H1 (cell line): ENCODE data around the gene SF3B2. TPM values are rescaled to one million over a fixed set of nuclear protein-coding genes. Genes with fewer than 3 reads are reported as not detected.

ENCODE experiments used
- CTCF ChIA-PET: fragments of 300-600 bp; sonication (Branson Sonifier 250); formaldehyde crosslinking; loops from one replicate; lab custom pipeline; 2021; ENCODE audit not compliant: partially characterized antibody; lab: Charles Lee
- POLR2A ChIA-PET: fragments of 300-600 bp; sonication (Branson Sonifier 250); formaldehyde crosslinking; loops from one replicate; lab custom pipeline; 2021; ENCODE audit warnings: inconsistent platforms; ENCODE audit not compliant: partially characterized antibody; lab: Charles Lee
- DNase-seq, 2 experiments: peaks; one replicate each; pipeline versions ENCODE4 v3.0.0 to v3.0.0-alpha.2; 2010 to 2022; ENCODE audit warnings: low spot score in 2 of 2, low read depth in 1 of 2, mixed read lengths in 1 of 2
- FAIRE-seq: peaks from 2 replicates; lab custom pipeline; 2011; peaks lifted over from hg19 to GRCh38; lab: Jason Lieb, UNC
- H2AFZ ChIP-seq: 2 replicates; pipeline ENCODE4 v1.8.1; 2012; ENCODE audit warnings: low read length, inconsistent platforms
- H2AK5ac ChIP-seq: 2 replicates; pipeline ENCODE4 v1.6.1; 2013; ENCODE audit warnings: low read depth, low read length
- H2BK120ac ChIP-seq: replicated peaks from 2 replicates; pipeline ENCODE3; 2013; ENCODE audit warnings: low read depth, low read length, inconsistent platforms
- H2BK12ac ChIP-seq: 2 replicates; pipeline ENCODE4 v1.6.1; 2013; ENCODE audit warnings: low read depth, low read length
- H2BK15ac ChIP-seq: 2 replicates; pipeline ENCODE4 v1.6.1; 2013; ENCODE audit warnings: low read length
- H2BK20ac ChIP-seq: 2 replicates; pipeline ENCODE4 v1.6.1; 2013; ENCODE audit warnings: low read length
- H2BK5ac ChIP-seq: 2 replicates; pipeline ENCODE4 v1.6.1; 2013; ENCODE audit warnings: low read depth, low read length
- H3K14ac ChIP-seq: 2 replicates; pipeline ENCODE4 v1.6.1; 2013; ENCODE audit warnings: inconsistent platforms; ENCODE audit not compliant: insufficient read length
- H3K18ac ChIP-seq: 2 replicates; pipeline ENCODE4 v1.6.1; 2013; ENCODE audit warnings: low read length; ENCODE audit errors: extremely low read depth
- H3K23ac ChIP-seq: 2 replicates; pipeline ENCODE4 v1.6.1; 2013; ENCODE audit warnings: inconsistent platforms; ENCODE audit not compliant: insufficient read length
- H3K23me2 ChIP-seq: 2 replicates; pipeline ENCODE4 v1.6.1; 2013; ENCODE audit warnings: low read depth, low read length
- H3K27ac ChIP-seq: 2 replicates; pipeline ENCODE4 v1.6.1; 2011; ENCODE audit warnings: low read depth, low read length, inconsistent platforms
- H3K27me3 ChIP-seq, 4 experiments: replicated peaks in 1 of 4; 1 replicate in 1 of 4; 2 replicates in 3 of 4; pipeline versions ENCODE4 v1.6.1 to v1.8.1; 2011 to 2013; ENCODE audit warnings: low read length in 3 of 4, mild to moderate bottlenecking in 3 of 4, inconsistent platforms in 2 of 4, mixed read lengths in 2 of 4, moderate library complexity in 1 of 4; ENCODE audit not compliant: control insufficient read depth in 3 of 4, insufficient read depth in 3 of 4; ENCODE audit errors: extremely low read depth in 1 of 4
- H3K36me3 ChIP-seq, 4 experiments: 2 replicates each; pipeline versions ENCODE4 v1.6.1 to v1.8.1; 2011 to 2013; ENCODE audit warnings: mild to moderate bottlenecking in 4 of 4, low read length in 3 of 4, moderate library complexity in 2 of 4, control low read depth in 1 of 4, inconsistent platforms in 1 of 4; ENCODE audit not compliant: insufficient read depth in 4 of 4, control insufficient read depth in 2 of 4
- H3K4ac ChIP-seq: replicated peaks from 2 replicates; pipeline ENCODE3; 2013; ENCODE audit warnings: low read length, low read depth, mixed read lengths, inconsistent platforms; ENCODE audit not compliant: insufficient read length
- H3K4me1 ChIP-seq, 4 experiments: replicated peaks in 1 of 4; 1 replicate in 1 of 4; 2 replicates in 3 of 4; pipeline versions ENCODE4 v1.6.1 to v1.8.1; 2011 to 2013; ENCODE audit warnings: low read length in 3 of 4, inconsistent platforms in 2 of 4, mixed read lengths in 1 of 4; ENCODE audit not compliant: insufficient read depth in 4 of 4, control insufficient read depth in 3 of 4
- H3K4me2 ChIP-seq, 2 experiments: 2 replicates each; pipeline versions ENCODE4 v1.6.1 to v1.8.1; 2011 to 2013; ENCODE audit warnings: low read depth in 2 of 2, low read length in 2 of 2, control low read depth in 1 of 2, inconsistent platforms in 1 of 2, mild to moderate bottlenecking in 1 of 2; ENCODE audit not compliant: insufficient read depth in 1 of 2
- H3K4me3 ChIP-seq, 4 experiments: fragments of 200-600, 300-600 bp in 1 of 4; sonication (generic), shearing (Covaris generic), sonication (Bioruptor Twin) in 1 of 4; 2 replicates each; pipeline versions ENCODE4 v1.5.1 to v1.8.1; 2011 to 2016; ENCODE audit warnings: low read length in 4 of 4, low read depth in 3 of 4, control low read depth in 2 of 4, inconsistent platforms in 2 of 4, mild to moderate bottlenecking in 2 of 4, mixed read lengths in 1 of 4, moderate library complexity in 1 of 4; ENCODE audit not compliant: insufficient read depth in 2 of 4; ENCODE audit errors: extremely low read depth in 1 of 4
- H3K56ac ChIP-seq: replicated peaks from 2 replicates; pipeline ENCODE3; 2013; ENCODE audit warnings: low read depth, mild to moderate bottlenecking, mixed read lengths, low read length, inconsistent platforms; ENCODE audit not compliant: insufficient read length
- H3K79me1 ChIP-seq: 2 replicates; pipeline ENCODE4 v1.6.1; 2013; ENCODE audit warnings: low read depth, low read length, control low read depth
- H3K79me2 ChIP-seq, 2 experiments: 2 replicates each; pipeline versions ENCODE4 v1.6.1 to v1.8.1; 2012 to 2013; ENCODE audit warnings: low read length in 2 of 2, mild to moderate bottlenecking in 2 of 2, inconsistent platforms in 1 of 2; ENCODE audit not compliant: insufficient read depth in 2 of 2, control insufficient read depth in 1 of 2
- H3K9ac ChIP-seq, 4 experiments: replicated peaks in 1 of 4; 1 replicate in 1 of 4; 2 replicates in 3 of 4; pipeline versions ENCODE4 v1.6.1 to v1.8.1; 2011 to 2013; ENCODE audit warnings: low read depth in 3 of 4, low read length in 3 of 4, control low read depth in 2 of 4, mild to moderate bottlenecking in 2 of 4, moderate library complexity in 2 of 4, inconsistent platforms in 1 of 4; ENCODE audit errors: extremely low read depth in 1 of 4
- H3K9me3 ChIP-seq, 2 experiments: 2 replicates each; pipeline versions ENCODE4 v1.6.1 to v1.8.1; 2012 to 2013; ENCODE audit warnings: mild to moderate bottlenecking in 2 of 2, moderate library complexity in 2 of 2, control low read depth in 1 of 2, inconsistent platforms in 1 of 2, low read depth in 1 of 2, low read length in 1 of 2, mixed read lengths in 1 of 2; ENCODE audit not compliant: insufficient read depth in 2 of 2
- H4K20me1 ChIP-seq, 2 experiments: replicated peaks in 1 of 2; 2 replicates each; pipeline versions ENCODE3 to v1.8.1; 2011 to 2013; ENCODE audit warnings: inconsistent platforms in 2 of 2, low read length in 2 of 2, mild to moderate bottlenecking in 1 of 2; ENCODE audit not compliant: insufficient read depth in 2 of 2, control insufficient read depth in 1 of 2
- H4K5ac ChIP-seq: 2 replicates; pipeline ENCODE4 v1.6.1; 2013; ENCODE audit warnings: low read length, low read depth, mixed read lengths, inconsistent platforms; ENCODE audit not compliant: insufficient read length
- H4K8ac ChIP-seq: 2 replicates; pipeline ENCODE4 v1.8.0; 2013; ENCODE audit warnings: mild to moderate bottlenecking, moderate library complexity, low read length, inconsistent platforms; ENCODE audit not compliant: insufficient read depth; ENCODE audit errors: extremely low read depth
- H4K91ac ChIP-seq: replicated peaks from 2 replicates; pipeline ENCODE3; 2013; ENCODE audit warnings: low read length, mixed read lengths, inconsistent platforms; ENCODE audit not compliant: insufficient read length
- GTF2F1 ChIP-seq: IDR thresholded peaks from 2 replicates; pipeline ENCODE4 v1.6.1; 2012; ENCODE audit warnings: low read depth, low read length, improper control_type of control experiment, borderline replicate concordance
- WGBS, 2 experiments: shearing (Covaris generic) in 1 of 2; methylation state at CpG; one replicate each; pipeline versions ENCODE4 v1.1.6 to v1.1.7; 2013 to 2015; ENCODE audit warnings: low lambda C conversion rate in 2 of 2, mixed read lengths in 2 of 2, inconsistent platforms in 1 of 2, low coverage in 1 of 2, missing lambda C conversion rate in 1 of 2; ENCODE audit not compliant: insufficient replicate concordance in 2 of 2, insufficient coverage in 1 of 2, insufficient read length in 1 of 2; ENCODE audit errors: extremely low coverage in 1 of 2, missing lambda C conversion rate in 1 of 2; 5-methylcytosine and 5-hydroxymethylcytosine counted together
- polyA plus RNA-seq, 7 experiments: library from polyadenylated mRNA; depleted of rRNA in 3 of 7; stranded (reverse) in 5 of 7; unstranded in 2 of 7; fragments of >200 nt in 5 of 7; fragments of 200-250 nt in 2 of 7; gene quantifications; 1 replicate in 5 of 7; 2 replicates in 1 of 7; 4 replicates in 1 of 7; pipeline versions ENCODE4 v1.2.1 to v1.2.3, GENCODE V29; 2011 to 2013; ENCODE audit warnings: missing spikeins in 2 of 7, mixed read lengths in 2 of 7
- total RNA-seq: library from RNA; stranded (reverse); fragmentation: NEBNext Ultra II Directional; extraction: Animal tissue kit (Norgen Biotek cat#: 25700); gene quantifications from 2 replicates; pipeline ENCODE4 v1.2.1, GENCODE V29; 2021

Gene SF3B2
- total and polyA plus RNA-seq, 2 of the 8 experiments (the other 6 are each of a cell fraction or from before 2014, with no cell fraction given): 182 to 237 TPM

DNA sequence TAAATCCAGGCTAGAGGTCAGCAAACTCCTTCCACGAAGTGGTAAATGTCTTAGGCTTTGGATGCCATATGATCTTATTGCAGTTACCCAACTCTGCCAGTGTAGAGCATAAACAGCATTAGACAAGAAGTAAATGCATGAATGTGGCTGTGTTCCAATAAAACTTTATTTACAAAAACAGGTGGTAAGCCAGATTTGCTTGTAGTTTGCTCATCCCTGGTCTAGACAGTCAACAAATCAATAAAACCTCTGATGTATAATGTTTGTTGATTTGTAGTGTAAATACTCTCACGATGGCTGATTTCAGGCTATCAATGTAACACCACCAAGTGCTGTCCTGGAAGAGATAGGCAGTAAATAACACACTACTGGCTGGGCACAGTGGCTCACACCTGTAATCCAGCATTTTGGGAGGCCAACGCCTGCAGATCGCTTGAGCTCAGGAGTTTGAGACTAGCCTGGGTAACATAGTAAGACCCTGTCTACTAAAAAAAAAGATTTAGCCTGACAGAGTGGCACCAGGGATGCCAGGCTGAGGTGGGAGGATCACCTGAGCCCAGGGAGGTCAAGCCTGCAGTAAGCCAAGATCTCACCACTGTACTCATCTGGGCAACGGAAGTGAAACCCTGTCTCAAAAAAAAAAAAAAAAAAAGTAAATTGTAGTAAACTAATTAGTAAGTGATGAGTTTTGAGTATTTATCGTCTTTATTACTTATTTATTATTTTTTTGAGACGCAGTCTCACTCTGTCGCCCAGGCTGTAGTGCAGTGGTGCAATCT is 19.0 kb upstream of the SF3B2 start:
- no peak overlapping the region for H2BK15ac ChIP-seq
- H3K4me2 ChIP-seq: no peak overlapping the region
- no peak overlapping the region for H2BK20ac ChIP-seq
- no peak overlapping the region for H2AFZ ChIP-seq
- FAIRE-seq: no peak
- no peak overlapping the region for H2AK5ac ChIP-seq
- no peak for DNase-seq
- H3K4me1 ChIP-seq: no peaks in the 10 kb centered on the region
- no peak overlapping the region for H3K4ac ChIP-seq
- CTCF ChIA-PET: interaction anchor here (2.0 to 7.1 kb wide), 2 partner anchors 10 to 12 kb away, joined by 7 to 39 read pairs; no protein-coding TSS in a partner anchor
- TF ChIP-seq GTF2F1: no peak
- H3K79me2 ChIP-seq: no peaks in the 10 kb centered on the region
- no peaks in the 10 kb centered on the region for H3K36me3 ChIP-seq
- POLR2A ChIA-PET: no interaction called here
- H3K56ac ChIP-seq: no peak overlapping the region
- no peak overlapping the region for H2BK5ac ChIP-seq
- no peaks in the 10 kb centered on the region for H4K20me1 ChIP-seq
- H3K79me1 ChIP-seq: no peaks in the 10 kb centered on the region
- H3K18ac ChIP-seq: no peak overlapping the region
- no peak overlapping the region; a peak in 1 of 7 replicates for H3K9ac ChIP-seq
- H3K14ac ChIP-seq: no peak overlapping the region
- H4K5ac ChIP-seq: no peak overlapping the region
- WGBS, 2 experiments: 92% methylated on average over 7 of the region's 8 CpGs; no CpG with 5 or more reads in 1 of the 2 experiments
- no peak overlapping the region for H3K4me3 ChIP-seq
- H3K23me2 ChIP-seq: 0 out of 2 replicates have a peak, but pooled peaks cover 2% of the 10 kb centered on the region
- no peak overlapping the region for H2BK12ac ChIP-seq
- H3K9me3 ChIP-seq: peaks cover 6 to 8% of the 10 kb centered on the region in 2 experiments
- no peak overlapping the region for H4K91ac ChIP-seq
- H2BK120ac ChIP-seq: no peak overlapping the region
- H3K23ac ChIP-seq: no peak overlapping the region
- H4K8ac ChIP-seq: no peak overlapping the region
- H3K27ac ChIP-seq: no peak overlapping the region
- H3K27me3 ChIP-seq: no peaks in the 10 kb centered on the region
